ENCODE results near the gene LAD1. TPM values are rescaled to one million over a fixed set of nuclear protein-coding genes. Genes with fewer than 3 reads are reported as not detected.

Gene LAD1
- total RNA-seq, 1 experiment from 2014 or later, result 30.1 TPM

DNA sequence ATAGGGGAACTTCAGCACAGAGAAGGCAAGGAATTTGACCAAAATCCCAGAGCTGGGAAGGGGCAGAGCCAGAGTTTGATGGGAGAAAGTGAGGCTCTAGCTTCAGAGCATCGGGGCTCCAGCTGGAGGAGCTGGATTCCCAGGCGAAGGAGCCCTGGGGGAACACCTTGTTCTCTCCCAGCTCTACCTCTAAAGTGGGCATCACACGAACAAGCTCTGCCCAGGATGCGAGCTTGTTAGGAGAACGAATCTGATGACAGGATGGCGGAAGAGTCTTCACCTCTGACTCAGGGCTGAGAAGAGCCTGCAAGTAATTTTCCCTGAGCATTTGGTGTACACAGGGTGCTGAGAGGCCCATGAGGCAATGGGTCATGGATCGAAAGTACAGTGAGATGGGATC lies 43.7 kb downstream of the LAD1 start:
- no peak for DNase-seq
- Histone ChIP-seq H2AFZ (ENCODE audit: low read length) (no peak overlapping the region), H3K23me2 (ENCODE audit: insufficient read length, low read depth, low read length, poor library complexity, severe bottlenecking) (no peaks in the 10 kb centered on the region), H4K20me1 (ENCODE audit: control insufficient read depth, insufficient read depth, insufficient read length) (no peaks in the 10 kb centered on the region), H3K79me1 (ENCODE audit: insufficient read depth, low read depth, low read length, poor library complexity, severe bottlenecking) (no peaks in the 10 kb centered on the region), H3K27ac (ENCODE audit: insufficient read length, low read depth, low read length) (no peak overlapping the region), H3K4me1 (ENCODE audit: insufficient read depth, low read length) (no peaks in the 10 kb centered on the region), H2BK12ac (ENCODE audit: insufficient read length, low read depth, low read length) (no peak overlapping the region), H2BK120ac (ENCODE audit: low read depth, low read length, poor library complexity, severe bottlenecking) (no peak overlapping the region), H3T11ph (ENCODE audit: low read length) (no peak overlapping the region), H3K18ac (ENCODE audit: insufficient read length, low read depth, low read length) (no peak overlapping the region), H2BK15ac (ENCODE audit: low read depth, low read length) (no peak overlapping the region), H2BK5ac (ENCODE audit: insufficient read length, low read length) (no peak overlapping the region), H3K79me2 (ENCODE audit: insufficient read depth, low read length) (no peaks in the 10 kb centered on the region), H3K4me2 (ENCODE audit: insufficient read depth, insufficient read length, low read length) (no peak overlapping the region), H3K9ac (ENCODE audit: extremely low read depth, insufficient read length, low read length) (no peak overlapping the region), H3K9me3 (ENCODE audit: control insufficient read depth, low read depth, low read length) (no peaks in the 10 kb centered on the region), H3K56ac (ENCODE audit: insufficient read length, low read depth, low read length) (no peak overlapping the region), H4K5ac (ENCODE audit: insufficient read length, low read depth, low read length) (no peak overlapping the region), H3K23ac (ENCODE audit: insufficient read length, low read depth, low read length) (no peak overlapping the region), H2BK20ac (ENCODE audit: low read depth, low read length, poor library complexity, severe bottlenecking) (no peak overlapping the region), H4K91ac (ENCODE audit: insufficient read length, low read depth, low read length) (no peak overlapping the region), H3K14ac (ENCODE audit: insufficient read depth, low read length) (no peak overlapping the region), H2AK5ac (ENCODE audit: insufficient read length, low read length) (no peak overlapping the region), H4K8ac (replicated peaks; ENCODE audit: insufficient read length, low read depth, low read length) (no peak overlapping the region), H3K27me3 (ENCODE audit: insufficient read depth, low read length) (no peaks in the 10 kb centered on the region), H3K4ac (ENCODE audit: low read depth, low read length) (no peak overlapping the region)
- TF ChIP-seq, protein P1, sequence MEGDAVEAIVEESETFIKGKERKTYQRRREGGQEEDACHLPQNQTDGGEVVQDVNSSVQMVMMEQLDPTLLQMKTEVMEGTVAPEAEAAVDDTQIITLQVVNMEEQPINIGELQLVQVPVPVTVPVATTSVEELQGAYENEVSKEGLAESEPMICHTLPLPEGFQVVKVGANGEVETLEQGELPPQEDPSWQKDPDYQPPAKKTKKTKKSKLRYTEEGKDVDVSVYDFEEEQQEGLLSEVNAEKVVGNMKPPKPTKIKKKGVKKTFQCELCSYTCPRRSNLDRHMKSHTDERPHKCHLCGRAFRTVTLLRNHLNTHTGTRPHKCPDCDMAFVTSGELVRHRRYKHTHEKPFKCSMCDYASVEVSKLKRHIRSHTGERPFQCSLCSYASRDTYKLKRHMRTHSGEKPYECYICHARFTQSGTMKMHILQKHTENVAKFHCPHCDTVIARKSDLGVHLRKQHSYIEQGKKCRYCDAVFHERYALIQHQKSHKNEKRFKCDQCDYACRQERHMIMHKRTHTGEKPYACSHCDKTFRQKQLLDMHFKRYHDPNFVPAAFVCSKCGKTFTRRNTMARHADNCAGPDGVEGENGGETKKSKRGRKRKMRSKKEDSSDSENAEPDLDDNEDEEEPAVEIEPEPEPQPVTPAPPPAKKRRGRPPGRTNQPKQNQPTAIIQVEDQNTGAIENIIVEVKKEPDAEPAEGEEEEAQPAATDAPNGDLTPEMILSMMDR (conservative IDR thresholded peaks at IDR 0.05), result no peak
- peak overlapping the region in 1 of 3 experiments; percentile 19; a peak in 1 of 7 replicates for H3K27ac Mint-ChIP-seq
- no peaks in the 10 kb centered on the region for H3K9me3 Mint-ChIP-seq
- no peaks in the 10 kb centered on the region; the same call in none of the 2 replicates for H3K27me3 Mint-ChIP-seq (ENCODE audit: low read depth)
- H3K4me1 Mint-ChIP-seq, result peaks cover 6 to 21% of the 10 kb centered on the region in 2 experiments
- H3K36me3 Mint-ChIP-seq (ENCODE audit: insufficient read depth in 1 of 3, low read depth in 3 of 3), result no peaks in the 10 kb centered on the region
- H3K4me3 Mint-ChIP-seq, result no peak overlapping the region
- WGBS (ENCODE audit: extremely low coverage, insufficient read length, low lambda C conversion rate), result no CpG with 5 or more reads among the region's 7 CpGs
